Erythroblast (primary cell): ENCODE data around the gene VAV1.

ENCODE experiments used
- GATA1 ChIP-seq: IDR thresholded peaks from 2 replicates; pipeline ENCODE4 v1.6.1; 2011; ENCODE audit warnings: low read depth, mild to moderate bottlenecking, control low read depth, low read length, moderate library complexity
- POLR2A ChIP-seq: IDR thresholded peaks from 2 replicates; pipeline ENCODE4 v1.6.1; 2011; ENCODE audit warnings: mild to moderate bottlenecking, low read length

- TF ChIP-seq POLR2A (no peak), GATA1 (no peak)
These were observed 31.7 kb upstream of the VAV1 start for GRCh38 chr19:6740589-6741343.
